CD1c-positive myeloid dendritic cell (primary cell): ENCODE data around the gene CCL13.
A peak's percentile ranks its signal among the peaks of the same experiment; 100 is the strongest.

Source experiments
- DNase-seq: peaks from one replicate; pipeline ENCODE4 v3.0.0-alpha.2; 2016; ENCODE audit errors: extremely low spot score

The CCL13 gene

DNA sequence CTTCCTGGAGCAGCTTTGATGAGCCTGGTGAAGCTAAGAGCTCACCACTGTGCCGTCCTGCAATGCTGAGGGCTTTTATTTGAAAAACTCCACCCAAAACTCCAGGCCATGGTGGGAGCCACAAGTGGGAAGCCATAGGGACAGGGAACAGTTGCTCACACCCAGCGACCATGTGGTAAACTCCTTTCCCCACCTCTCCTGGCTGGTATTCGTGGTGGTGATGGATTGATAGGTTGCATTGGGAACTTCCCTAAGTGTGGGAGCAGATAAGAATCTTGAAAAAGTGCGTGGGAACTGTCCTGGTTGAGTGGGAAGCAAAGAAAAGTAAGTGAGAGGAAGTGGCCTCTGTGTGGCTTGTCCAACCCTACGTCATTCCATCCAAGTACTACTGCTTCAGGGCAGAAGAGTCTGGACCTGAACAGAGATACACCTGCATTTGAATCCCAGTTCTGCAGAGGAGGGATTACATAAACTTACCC lies 6.9 kb downstream of the CCL13 start, which contains the start of gene CCL1:
TSS of gene CCL1 (minus strand) at position 51 of the 479 bp plus-strand sequence. CDS start 72 bp downstream, outside the sequence.
- DNase-seq, result peak; percentile 85

- DNase-seq, result no peak
These were observed 8.5 kb downstream of the CCL13 start for GRCh38 chr17:34364751-34365150.

DNA sequence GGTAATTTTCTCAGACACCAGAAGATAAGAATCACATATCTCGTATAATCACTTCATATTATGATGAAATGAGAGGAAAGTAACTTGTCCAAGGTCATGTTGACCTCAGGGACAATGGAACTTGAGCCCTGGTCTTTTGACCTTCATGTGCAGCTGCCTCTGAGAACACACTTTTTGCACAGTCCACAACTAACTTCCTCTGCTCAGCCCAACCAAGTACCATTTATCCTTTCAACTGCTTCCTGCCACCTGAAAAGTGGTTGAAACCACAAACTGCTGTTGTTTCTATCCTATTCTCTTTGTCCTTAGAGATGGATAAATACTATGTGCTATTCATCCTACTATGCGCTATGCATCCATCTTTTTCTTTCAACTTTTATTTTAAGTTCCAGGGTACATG lies 9.1 kb downstream of the CCL13 start:
- DNase-seq, result no peak

DNA sequence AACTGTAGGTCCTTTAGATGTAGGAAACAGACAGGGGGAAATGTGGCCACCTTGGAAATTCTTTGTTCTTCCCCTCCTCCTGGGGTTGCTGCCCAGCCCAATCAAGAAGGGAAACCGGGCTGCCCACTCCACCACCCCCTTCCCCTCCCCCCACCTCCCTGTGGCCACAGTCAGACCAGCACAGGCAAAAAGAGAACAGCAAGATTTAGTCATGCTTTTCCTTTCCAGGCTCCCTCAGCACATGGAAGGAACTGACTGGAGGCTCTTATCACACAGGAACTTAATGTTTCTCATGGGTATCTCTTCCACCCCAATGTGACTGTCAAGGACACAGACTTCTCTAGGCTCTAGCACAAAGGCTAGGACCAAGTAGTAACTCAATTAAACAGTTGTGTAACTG lies 9.7 kb downstream of the CCL13 start:
- peak; percentile 76 for DNase-seq

- DNase-seq, result peak; percentile 45
These were observed 10.3 kb downstream of the CCL13 start for GRCh38 chr17:34366529-34367107.

- no peak for DNase-seq
These were observed 11.4 kb downstream of the CCL13 start for GRCh38 chr17:34367486-34368195.

GRCh38 chr17:34368196-34368945 lies 12.1 kb downstream of the CCL13 start:
- peak; percentile 35 for DNase-seq

DNA sequence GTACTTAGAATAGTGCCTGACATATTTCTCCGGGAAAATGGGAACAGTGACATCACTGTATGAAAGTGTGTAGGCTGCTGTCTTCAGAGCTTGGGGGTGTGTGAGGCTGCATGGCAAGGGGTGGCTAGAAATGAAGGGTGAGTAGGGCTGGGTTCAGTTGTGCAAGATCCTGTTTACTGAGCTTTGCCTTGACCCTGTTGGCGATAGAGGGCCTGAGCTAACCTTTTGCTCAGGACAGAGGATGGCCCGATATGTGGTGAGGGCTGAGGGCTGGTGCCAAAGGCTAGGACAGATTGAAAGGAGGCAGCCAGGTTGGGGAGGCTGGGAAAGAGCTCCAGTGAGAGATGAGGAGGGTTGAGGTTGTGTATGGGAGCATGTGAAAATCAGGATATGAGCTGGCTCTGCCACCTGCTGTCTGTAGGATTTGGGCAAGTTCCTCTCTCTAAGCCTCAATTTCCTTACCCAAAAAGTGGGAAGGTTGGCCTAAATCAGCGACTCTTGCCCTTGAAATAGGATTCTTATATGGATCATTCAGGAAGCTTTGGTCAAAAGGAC lies 12.7 kb downstream of the CCL13 start:
- peak; percentile 79 for DNase-seq

- DNase-seq, result no peak
These were observed 13.3 kb downstream of the CCL13 start for GRCh38 chr17:34369571-34369970.

DNA sequence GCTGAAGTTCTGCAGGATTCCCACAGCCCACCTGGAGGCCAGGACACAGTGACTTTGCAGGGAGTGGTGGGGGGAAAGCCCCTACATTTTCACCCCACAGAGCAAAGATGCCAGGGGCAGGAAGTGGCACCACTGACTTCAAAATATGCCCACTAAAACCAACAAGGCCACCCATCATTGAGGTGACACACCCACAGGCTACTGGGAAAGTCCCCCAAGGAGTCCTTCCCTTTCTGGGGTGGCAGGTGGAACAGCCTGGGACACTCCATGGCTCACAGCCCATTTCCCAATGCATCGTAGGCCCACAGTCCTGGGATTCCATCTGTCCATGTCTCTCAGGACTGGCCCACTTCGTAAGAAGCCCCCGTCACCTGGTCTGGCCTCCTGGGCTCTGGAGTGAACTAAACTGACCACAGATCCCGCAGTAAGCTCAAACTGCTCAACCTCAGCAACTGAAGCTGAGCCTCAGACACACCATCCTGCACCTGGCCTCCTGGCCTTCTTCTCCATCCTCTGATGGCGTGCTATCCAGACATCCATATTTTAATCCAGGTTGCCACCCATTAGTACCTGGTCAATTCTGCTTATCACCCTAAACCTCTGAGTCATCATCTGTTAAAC lies 14.2 kb downstream of the CCL13 start:
- peak; percentile 33 for DNase-seq

DNA sequence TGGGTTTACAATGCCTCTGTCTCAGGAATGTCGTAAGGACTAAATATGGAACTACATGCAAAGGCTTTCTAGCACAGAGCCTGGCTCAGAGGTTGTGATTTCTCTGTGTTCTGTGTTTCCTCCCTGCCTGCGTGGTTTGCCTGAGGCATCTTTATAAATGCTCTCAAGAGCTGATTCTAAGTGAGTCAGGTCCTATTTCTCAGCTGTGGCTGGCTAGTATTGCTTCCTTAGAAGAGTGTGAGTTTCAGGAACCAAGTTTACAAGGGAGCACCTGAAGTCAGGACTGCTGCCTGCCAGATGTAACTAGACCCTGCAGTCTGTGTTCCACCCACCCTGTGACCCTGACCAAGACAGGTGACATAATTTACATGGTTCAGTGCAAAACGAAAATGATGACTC lies 14.7 kb downstream of the CCL13 start:
- DNase-seq, result peak; percentile 82

DNA sequence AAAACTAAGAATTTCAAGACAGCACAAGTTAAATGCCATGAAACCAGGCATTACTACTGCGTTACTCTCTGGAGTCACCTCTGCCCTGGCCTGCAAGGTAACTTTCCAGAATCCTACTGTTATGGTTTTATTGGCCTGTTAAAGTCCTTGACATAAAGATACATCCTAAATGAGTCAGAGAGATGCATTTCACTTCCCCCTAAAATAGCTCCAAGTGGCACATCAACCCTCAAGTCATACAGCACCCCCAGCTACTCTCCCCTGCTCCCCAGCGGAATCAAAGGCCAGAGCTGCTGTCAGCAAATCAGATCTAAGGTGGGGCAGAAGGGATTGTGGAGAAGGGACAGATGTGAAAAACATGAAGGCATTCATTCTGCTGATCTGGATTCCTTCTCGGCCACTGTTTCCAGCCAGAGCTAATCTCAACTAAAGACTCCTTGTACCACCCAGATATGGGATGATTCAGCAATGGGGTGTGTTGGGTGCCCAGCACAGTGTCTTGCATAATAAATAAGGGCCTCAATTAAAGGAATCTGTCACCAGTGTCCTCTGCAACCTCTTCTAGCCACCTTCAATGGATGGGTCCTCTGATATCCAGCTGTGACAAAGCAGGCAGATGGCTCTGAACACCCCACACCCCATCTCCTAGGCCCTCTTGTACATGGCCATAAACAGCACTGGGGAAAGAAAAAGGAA lies 15.3 kb downstream of the CCL13 start:
- peak; percentile 61 for DNase-seq

GRCh38 chr17:34374457-34374856 lies 18.2 kb downstream of the CCL13 start:
- no peak for DNase-seq

DNA sequence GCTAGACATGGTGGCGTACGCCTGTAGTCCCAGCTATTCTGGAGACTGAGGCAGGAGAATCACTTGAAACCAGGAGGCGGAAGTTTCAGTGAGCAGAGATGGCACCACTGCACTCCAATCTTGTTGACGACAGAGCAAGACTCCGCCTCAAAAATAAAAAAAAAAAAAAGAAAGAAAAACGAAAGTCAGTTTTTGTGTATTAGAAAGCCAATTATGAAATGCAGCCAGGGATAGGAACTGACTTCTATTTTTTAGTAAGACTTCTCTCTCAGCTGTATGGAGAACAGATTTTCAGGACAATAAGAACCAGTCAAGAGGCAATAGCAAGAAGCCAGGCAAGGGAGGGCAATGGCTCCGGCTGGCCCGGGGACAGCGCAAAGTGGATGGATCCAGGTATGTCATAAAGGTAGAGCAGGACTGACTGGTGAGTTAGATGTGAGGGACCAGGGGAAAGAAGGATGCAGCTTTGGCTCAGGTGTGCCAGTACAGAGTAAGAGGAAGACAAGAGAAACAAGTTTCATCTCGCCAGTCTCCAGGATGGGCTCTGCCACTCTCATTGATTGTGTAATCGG lies 19.2 kb downstream of the CCL13 start:
- DNase-seq, result no peak

GRCh38 chr17:34377078-34377823 lies 21.0 kb downstream of the CCL13 start:
- peak; percentile 56 for DNase-seq

DNA sequence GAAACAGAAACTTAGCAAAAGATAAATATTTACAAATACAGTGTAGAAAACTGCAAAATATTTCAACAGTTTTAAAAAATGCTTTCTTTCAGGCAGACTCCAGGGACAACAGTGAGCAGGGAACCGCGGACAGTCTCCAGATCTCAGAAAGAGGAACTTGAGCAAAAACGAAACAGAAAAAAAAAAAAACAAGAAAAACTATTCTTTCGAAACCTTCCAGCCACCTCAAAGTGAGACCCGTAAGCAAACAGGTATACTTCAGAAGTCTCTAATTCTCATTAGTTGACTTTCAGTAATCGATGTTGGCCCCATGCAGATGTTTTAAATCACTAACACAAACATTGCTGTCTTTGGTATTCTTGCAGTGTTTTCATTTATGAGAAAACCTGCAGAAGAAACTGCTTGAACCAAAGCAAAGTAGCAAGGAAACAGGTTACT lies 22.4 kb downstream of the CCL13 start:
- peak; percentile 78 for DNase-seq

DNA sequence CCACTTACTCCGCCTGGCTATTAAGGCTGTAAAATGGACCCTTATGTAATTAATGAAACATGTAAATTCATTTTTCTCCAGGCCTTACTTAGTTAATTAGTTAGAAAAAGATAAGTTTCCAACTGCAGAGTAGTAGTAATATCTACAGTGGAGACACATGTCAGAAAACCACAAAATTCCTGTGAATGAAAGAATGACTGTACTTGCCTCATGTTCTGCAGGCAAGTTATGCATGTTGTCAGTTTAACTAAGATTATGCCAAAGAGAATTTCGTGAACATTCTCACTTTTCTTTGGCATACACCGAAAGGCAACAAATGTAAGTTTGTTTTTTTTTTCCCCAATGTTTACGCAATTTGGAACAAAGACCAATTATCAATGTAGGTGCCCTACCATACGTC lies 23.6 kb downstream of the CCL13 start:
- peak; percentile 31 for DNase-seq

DNA sequence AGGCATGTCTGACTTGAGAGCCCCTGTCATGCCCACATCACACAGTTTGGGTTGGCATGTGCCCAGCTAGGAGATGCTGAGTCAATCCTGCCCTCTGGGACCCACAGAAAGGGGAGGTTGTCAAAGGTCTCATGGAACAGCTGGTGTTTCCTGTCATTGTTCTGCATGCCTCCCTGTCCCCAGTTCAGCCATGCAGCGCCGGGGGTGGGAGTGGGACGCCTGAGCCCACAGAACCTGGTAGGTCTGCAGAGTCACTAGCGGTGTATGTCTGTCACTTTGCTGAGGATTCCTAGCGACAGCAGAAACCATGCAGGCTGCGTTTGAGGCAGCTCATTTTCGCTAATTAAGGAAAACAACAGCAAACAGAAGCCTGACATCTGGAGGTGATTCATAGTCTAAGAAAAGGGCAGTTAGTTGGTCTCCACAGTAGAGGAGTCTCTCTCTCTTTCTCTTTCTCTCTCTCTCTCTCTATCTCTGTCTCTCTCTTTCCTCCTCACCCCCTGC lies 26.4 kb downstream of the CCL13 start:
- peak; percentile 35 for DNase-seq

DNA sequence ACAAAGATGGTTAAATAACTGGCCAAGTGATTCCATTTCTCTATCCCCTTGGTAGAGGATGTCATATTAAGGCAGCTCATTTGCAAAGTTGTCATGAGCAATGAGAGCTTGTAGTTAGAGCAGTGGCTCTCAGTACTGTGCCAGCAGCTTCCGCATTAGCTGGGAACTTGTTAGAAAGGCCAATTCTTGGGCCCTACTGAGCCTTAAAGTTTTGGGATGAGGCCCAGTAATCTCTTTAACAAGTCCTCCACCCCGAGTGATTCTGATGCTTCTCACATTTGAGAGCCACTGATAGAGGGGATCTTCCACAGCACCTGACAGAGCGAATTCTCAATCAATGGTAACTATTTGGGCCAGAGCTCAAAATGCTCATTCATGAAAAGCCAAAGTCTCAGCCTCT lies 26.9 kb downstream of the CCL13 start:
- no peak for DNase-seq

DNA sequence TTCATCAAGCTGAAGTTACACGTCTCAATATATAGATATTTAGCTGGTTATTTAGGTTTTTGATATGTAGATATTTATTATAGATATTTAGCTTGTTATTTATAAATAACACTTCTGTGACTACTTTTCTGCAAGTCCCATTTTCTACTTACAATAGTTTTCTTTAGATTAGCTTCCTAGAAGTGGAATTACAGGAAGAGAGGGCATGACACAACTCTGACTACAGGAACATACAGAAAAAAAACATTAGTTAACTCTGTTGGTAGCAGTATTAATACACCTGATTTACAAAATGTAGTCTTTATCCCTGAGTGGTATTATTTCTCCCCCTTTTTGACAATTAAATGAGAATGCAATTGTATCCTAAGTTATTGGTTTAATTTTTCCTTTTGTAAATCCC lies 28.0 kb downstream of the CCL13 start:
- no peak for DNase-seq
